GM21528 (cell line): ENCODE measurements around the gene TSC22D2.
"Not testable (repeated sequence)": the region's sequence is repeated elsewhere in the genome, so short reads cannot be mapped to it uniquely, and the experiment has no call there.

ENCODE experiments used
- ATAC-seq: cut with Tn5 transposase; IDR thresholded peaks from one replicate; pipeline ENCODE4 v1.9.1; 2021; ENCODE audit warnings: mild to moderate bottlenecking, moderate library complexity; ENCODE audit not compliant: unreplicated experiment, low FRiP score

TSC22D2 gene

DNA sequence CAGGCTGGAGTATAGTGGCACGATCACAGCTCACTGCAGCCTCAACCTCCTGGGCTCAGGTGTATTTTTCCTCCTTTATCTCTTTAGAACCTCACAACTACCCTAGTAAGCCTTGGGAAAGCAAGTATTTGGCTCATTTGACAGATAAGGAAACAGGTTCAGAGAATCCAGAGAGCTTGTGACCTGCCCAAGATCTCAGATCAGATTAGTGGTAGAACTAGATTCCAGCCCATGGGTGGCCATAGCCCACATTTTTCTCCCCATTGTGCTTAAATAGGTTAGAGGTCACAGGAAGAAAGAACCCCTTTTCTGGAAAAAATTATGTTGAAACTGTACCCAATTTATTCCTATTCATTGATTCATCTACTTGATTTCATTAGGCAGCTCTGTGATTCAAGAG lies 64.3 kb downstream of the TSC22D2 start:
- no peak for ATAC-seq

DNA sequence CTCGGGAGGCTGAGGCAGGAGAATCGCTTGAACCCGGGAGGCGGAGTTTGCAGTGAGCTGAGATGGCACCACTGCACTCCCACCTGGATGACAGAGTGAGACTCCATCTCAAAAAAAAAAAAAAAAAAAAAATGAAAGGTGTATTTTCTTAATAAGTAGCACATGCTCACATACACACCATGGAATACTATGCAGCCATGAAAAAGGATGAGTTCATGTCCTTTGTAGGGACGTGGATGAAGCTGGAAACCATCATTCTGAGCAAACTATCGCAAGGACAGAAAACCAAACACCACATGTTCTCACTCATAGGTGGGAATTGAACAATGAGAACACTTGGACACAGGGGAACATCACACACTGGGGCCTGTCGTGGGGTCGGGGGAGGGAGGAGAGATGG lies 65.1 kb downstream of the TSC22D2 start:
- ATAC-seq, result not testable (repeated sequence)

DNA sequence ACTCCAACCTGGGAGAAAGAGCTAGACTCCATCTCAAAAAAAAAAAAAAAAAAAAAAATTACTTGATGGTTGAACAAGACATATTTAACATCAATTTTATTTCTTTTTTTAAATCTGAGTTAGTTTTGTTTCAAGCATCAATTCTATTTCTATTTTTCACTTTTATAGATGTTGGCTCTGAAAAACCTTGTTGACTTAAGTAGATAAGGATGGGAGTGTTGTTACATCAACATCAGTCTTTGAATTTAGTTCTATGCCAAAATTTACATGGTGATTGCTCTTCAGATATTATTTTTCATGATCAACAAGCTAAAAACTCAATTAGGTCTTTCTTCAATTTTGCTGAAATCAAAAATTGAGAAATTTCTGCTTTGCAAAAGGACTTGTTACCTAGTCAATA lies 71.3 kb downstream of the TSC22D2 start:
- ATAC-seq, result no peak

DNA sequence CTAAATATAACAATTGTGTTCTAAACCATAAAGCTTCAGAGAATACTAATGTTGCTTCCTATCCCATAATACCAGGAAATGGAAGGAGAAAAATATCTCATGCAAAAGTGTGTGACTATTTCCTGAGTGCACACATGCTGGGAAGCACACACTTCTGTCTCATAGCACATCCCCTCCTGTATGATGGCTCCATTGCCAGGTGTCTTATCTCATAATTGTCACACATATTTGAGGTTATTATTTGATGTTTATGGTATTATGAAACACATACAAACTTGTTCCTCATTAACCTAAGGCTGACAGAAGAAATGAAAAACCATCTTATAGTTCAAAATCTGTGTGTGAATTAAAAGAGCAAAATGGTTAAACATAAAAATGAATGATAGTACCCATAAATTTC lies 72.8 kb downstream of the TSC22D2 start:
- ATAC-seq, result no peak

DNA sequence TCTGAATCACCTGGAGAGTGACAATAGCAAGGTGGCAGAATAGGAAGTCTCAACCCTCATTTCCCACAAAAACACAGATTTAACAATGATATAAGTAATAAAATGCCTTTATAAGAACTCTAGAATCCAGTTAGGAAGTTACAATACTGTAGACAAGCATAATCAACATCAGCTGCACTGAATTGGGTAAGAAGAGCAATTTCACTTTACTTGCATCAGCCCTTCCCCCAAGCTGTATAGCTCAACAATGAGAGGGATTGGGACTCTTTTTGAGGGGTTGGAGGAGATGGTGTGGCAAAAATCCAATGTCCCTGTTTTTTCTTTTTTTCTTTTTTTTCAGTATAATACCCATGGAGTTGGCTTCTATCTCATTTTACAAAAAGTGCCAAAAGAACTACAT lies 75.1 kb downstream of the TSC22D2 start:
- no peak for ATAC-seq

DNA sequence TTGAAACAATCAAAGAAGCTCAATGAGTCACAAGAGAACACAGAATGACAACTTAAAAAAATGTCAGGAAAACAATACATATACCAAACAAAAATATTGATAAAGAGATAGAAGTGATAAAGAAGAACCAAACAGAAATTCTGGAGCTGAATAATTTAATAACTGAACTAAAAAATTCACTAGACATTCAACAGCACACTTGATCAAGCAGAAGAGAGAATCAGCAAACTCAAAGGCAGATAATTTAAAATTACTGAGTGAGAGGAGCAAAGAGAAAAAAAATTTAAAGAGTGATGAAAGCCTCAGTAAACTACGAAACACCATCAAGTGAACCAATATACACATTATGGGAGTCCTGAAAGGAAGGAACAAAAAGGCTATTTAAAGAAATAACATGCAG lies 76.3 kb downstream of the TSC22D2 start:
- no peak for ATAC-seq

DNA sequence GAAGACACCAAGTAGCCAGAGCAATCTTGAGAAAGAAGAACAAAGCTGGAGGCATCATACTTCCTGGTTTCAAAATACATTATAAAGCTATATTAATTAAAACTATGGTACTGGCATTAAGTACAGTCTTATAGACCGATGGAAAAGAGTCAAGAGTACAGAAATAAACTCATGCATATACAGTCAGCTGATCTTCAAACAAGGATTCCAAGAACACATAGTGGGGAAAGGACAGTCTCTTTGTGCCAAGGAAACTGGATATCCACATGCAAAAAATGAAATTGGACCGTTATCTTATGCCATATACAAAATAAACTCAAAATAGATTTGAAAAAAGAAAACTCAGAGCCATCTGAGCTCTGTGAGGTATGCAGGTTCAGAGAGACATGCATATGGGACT lies 80.8 kb downstream of the TSC22D2 start:
- ATAC-seq, result no peak

DNA sequence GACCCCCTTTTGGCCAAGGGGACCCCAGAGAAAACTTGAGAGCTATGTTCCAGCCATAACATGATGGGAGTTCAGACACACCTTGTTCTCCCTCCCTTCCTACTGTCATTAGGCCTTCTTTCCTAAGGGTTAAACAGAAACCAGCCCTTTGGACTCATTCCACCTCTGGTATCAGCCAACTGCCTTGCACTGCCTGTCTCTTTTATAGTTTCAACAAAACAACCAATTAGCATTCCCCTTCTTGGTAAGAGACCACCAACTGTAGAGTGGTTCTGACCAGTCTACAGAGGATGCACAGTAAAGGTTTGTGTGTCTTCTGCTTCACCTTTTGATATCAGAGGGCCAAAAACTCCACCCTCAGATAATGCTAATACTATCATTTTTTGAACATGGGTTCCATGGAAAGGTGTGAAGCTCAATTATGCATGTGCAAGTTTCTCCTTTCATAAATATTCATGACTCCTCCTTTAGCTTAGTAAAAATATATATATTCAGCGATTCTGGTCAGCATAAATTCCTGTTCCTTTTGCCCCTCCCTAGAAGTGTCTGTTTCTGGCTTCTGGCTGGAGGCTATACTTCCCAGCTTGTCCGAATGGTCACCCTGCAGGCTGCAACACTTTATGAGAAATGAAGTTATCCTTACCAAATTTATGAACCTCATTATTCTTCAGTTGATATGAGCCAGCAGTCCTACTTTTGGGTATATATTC lies 82.3 kb downstream of the TSC22D2 start:
- no peak for ATAC-seq

DNA sequence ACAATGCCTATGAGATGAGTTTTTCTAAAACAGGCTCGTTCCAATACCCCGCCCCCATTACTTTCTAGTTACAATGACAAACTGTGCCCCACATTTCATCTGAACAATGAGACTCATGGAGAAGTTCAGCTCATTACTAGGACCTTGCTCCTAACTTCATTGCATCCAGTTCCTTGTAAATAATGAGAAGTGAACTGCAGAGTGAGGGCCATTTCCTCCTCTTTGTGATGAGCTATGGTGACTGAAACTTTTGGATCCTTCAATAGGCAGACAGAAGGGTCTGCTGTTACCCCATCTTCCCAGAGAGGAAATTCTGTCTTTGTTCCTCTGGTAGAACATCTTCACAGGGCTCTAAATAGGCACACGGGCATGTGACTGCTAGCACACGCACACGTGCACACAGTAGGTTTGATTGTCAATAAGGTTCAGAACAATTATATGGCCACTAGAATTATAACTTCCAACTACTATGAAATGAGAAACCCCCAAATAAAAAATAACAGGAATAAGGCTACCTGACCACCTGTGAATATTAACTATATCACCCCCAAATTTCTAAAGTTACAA lies 86.4 kb downstream of the TSC22D2 start:
- ATAC-seq, result no peak

DNA sequence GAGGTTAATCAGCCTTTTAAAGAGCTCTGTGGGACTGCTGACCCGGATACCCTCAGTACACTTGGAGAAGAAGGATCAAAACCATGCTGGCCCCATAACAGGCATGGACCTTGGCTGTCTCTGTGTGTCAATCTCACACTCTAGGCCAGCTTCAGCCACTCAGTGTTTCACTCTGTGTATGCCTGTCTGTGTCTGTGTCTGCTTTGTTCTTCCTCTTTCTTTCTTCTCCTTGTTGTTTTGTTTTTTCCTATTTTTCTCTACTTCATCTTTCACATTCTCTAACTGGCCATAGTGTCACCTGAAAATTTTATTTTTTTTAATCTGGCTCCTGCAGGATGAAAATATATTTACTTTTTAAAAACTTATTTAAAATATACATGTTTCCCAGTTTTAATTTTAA lies 87.1 kb downstream of the TSC22D2 start:
- ATAC-seq, result no peak

DNA sequence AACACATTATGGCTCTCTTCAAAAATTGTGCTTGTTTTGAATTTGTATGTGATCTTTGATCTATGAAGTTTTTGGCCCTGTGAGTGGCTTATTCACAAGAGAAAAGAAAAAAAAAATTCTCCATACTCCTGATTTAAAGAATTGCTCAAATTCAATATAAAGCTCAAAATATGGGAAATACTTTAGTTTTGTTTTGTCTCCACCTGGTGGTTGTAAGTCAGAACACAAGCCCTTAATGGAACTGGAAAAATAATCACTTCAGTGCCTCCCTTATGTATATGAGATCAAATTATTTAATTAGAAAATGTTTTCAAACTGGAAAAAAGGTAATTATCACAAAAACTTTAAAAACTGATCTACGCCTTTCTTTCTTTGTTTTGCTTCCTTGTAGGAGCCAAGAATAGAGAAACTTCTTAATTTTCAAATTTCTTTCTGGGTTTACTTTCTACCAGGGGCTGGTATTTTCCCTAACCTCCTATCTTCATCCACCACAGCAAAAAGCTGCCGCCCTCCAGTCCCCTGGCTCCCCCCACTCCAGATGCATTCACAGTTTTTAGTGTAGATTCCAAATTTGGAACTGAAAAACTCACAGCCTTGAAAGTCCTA lies 87.6 kb downstream of the TSC22D2 start:
- ATAC-seq, result no peak

DNA sequence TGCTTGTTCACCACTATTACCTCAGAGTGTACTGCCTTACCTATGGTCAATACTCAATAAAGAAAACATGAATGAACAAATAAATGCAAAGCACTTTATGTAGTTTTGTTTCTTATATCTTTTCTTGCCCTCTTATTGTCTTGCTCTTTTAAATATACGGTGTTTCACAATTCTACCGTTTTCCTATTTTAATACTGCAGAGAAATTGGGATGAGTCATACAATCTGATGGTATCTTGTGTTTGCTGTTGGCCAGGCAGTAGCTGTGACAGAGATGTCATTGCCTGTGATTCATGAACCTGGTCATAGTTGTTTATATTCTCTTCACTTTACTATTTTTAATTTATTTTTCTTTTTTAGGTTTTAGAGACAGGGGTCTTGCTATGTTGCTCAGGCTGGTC lies 89.9 kb downstream of the TSC22D2 start:
- no peak for ATAC-seq

DNA sequence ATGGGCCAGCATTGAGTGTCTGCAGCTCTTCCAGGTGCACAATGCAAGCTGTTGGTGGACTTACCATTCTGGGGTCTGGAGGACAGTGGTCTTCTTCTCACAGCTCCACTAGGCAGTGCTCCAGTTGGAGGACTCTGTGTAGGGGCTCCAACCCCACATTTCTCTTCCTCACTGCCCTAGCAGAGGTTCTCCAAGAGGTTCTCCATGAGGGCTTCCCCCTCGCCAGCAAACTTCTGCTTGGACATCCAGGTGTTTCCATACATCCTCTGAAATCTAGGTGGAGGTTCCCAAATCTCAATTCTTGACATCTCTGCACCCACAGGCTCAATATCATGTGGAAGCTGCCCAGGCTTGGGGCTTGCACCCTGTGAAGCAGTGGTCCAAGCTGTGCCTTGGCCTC lies 92.9 kb downstream of the TSC22D2 start:
- ATAC-seq, result not testable (repeated sequence)

DNA sequence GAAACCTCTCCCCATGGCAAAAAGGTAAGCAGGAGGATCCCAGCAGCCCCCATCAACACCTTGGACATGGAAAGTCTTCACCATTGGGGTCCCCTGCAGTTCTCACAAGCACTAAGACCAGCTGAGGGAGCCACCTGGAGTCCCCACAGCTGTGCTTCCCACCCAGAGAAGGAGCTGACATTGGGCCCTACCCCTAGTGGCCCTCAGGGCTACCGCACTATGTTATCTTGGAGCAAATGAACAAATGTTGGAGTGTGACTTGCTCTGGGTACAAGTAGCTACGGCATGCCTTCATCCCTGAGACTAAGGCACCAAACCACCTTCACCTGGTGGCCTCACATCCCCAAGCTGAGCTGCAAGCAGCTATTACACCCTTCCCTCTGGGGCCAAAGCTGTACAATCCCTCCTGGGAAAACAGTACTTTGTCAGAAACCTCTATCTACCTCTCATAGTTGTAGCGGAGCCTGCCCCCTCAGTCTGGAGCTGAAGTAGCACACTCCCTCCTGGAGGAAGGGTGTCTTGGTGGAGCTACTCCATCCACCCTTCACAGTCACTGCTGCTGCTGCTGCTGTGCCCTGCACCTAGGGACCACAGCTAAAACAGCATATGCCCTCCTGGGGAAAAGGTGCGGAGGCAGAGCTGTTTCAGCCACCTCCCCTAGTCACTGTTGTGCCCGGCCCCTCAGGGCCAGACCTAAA lies 95.5 kb downstream of the TSC22D2 start:
- ATAC-seq, result no peak

DNA sequence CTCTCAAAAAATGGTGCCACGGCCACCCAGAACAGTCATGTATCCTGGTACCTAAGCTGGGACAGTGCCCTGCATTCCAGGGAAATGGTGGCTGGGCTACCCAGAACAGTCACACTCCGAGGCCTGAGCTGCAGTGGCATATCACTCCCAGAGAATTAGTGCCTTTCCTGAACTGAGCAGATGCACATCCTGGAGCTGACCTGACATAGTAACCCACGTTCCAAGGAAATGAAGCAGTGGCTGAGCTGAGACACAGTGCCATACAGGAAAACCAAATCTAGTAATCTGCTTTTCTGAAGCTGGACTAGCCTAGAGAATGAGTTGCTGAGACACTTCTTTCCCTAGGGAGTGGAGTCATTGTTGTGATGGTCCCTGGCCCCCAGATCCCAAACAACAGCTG lies 96.4 kb downstream of the TSC22D2 start:
- no peak for ATAC-seq

DNA sequence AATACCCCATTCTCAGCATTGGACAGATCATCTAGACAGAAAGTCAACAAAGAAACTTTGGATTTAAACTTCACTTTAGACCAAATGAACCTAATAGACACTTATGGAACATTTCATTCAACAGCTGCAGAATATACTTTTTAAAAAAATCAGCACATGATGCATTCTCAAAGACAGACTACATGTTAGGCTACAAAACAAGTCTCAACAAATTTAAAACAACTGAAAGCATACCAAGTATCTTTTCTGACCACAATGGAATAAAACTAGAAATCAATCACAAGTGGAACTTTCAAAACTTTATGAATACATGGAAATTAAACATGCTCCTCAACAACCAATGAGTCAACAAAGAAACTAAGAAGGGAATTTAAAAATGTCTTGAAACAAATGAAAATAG lies 100.3 kb downstream of the TSC22D2 start:
- no peak for ATAC-seq

DNA sequence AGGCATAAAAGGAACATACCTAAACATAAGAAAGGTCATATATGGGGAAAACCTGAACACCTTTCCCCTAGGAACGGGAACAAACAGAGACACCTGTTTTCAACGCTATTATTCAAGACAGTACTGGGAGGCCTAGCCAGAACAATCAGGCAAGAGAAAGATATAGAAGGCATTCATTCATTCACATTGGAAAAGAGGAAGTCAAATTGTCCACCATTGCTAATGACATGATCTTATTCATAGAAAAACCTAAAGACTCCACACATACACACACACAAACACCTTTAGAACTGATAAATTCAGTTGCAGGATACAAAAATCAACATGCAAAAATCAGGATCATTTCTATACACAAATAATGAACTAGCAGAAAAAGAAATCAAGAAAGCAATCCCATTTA lies 101.7 kb downstream of the TSC22D2 start:
- no peak for ATAC-seq

DNA sequence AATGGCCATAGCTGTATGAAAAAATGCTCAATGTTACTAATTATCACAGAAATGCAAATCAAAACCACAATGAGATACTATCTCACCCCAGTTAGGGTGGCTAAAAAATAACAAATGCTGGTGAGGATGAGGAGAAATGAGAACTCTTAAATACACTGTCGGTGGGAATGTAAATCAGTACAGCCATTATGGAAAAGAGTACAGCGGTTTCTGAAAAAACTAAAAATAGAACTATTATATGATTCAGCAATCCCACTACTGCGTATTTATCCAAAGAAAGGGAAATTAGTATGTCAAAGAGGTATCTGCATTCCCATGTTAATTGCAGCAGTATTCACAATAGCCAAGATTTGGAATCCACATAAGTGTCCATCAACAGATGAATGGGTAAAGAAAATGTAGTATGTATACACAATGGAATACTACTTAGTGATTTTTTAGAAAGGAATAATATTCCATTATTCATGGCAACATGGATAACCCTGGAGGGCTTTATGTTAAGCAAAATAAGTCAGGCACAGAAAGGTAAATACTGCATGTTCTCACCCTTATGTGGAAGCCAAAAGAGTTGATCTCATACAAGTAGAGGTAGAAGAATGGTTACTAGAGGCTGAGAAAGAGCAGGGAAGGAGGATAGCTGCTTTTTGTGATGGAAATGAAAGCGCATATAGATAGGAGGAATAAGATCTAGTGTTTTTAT lies 103.2 kb downstream of the TSC22D2 start:
- no peak for ATAC-seq

DNA sequence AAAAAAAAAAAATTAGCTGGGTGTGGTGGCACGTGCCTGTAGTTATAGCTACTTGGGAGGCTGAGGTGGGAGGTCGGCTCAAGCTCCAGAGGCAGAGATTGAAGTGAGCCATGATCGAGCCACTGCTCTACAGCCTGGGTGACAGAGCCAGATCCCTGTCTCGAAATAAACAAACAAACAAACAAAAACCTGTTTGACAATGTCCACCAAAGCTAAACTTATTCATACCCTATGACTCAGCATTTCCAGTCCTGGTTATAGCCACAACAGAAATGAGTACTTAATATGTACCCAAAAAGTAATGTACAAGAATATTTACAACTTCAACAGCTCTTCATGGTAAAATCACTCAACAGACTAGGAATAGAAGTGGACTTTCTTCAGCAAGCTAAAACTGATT lies 107.1 kb downstream of the TSC22D2 start:
- no peak for ATAC-seq
